Trophoblast cell (in vitro differentiated cells and primary cell): ENCODE results near the gene PCDH18.

Experiments
- DNase-seq, 2 donors: peaks; one replicate each; pipeline ENCODE4 v3.0.0-alpha.2; 2016
- H2AFZ ChIP-seq: 2 replicates; pipeline ENCODE4 v1.6.1; 2013; ENCODE audit warnings: low read length, moderate library complexity, mild to moderate bottlenecking; ENCODE audit not compliant: insufficient read depth, poor library complexity
- H2AK5ac ChIP-seq: 2 replicates; pipeline ENCODE4 v1.6.1; 2013; ENCODE audit warnings: mild to moderate bottlenecking, low read length
- H2BK120ac ChIP-seq: 2 replicates; pipeline ENCODE4 v1.6.1; 2013; ENCODE audit warnings: low read length, mild to moderate bottlenecking, moderate library complexity; ENCODE audit not compliant: insufficient read depth, poor library complexity
- H2BK12ac ChIP-seq: 2 replicates; pipeline ENCODE4 v1.6.1; 2013; ENCODE audit warnings: mild to moderate bottlenecking, low read length, moderate library complexity
- H2BK5ac ChIP-seq: 2 replicates; pipeline ENCODE4 v1.6.1; 2013; ENCODE audit warnings: low read length, low read depth, moderate library complexity, mild to moderate bottlenecking; ENCODE audit not compliant: poor library complexity
- H3K14ac ChIP-seq: 2 replicates; pipeline ENCODE4 v1.6.1; 2013; ENCODE audit warnings: mild to moderate bottlenecking, low read length
- H3K18ac ChIP-seq: 2 replicates; pipeline ENCODE4 v1.6.1; 2013; ENCODE audit warnings: mild to moderate bottlenecking, low read length
- H3K23ac ChIP-seq: 2 replicates; pipeline ENCODE4 v1.6.1; 2013; ENCODE audit warnings: low read length
- H3K27ac ChIP-seq: 2 replicates; pipeline ENCODE4 v1.5.1; 2013; ENCODE audit warnings: low read depth, mild to moderate bottlenecking, inconsistent platforms, low read length, moderate library complexity
- H3K27me3 ChIP-seq: 2 replicates; pipeline ENCODE4 v1.6.1; 2013; ENCODE audit warnings: inconsistent platforms, mild to moderate bottlenecking, low read length, moderate library complexity; ENCODE audit not compliant: insufficient read depth
- H3K36me3 ChIP-seq, 2 experiments: 1 replicate in 1 of 2; 2 replicates in 1 of 2; pipeline ENCODE4 v1.6.1; 2013; ENCODE audit warnings: low read length in 2 of 2, mild to moderate bottlenecking in 2 of 2, moderate library complexity in 1 of 2; ENCODE audit not compliant: insufficient read depth in 2 of 2, control insufficient read depth in 1 of 2
- H3K4ac ChIP-seq: 2 replicates; pipeline ENCODE4 v1.6.1; 2013; ENCODE audit warnings: low read depth, mild to moderate bottlenecking, low read length, moderate library complexity
- H3K4me1 ChIP-seq, 2 experiments: 1 replicate in 1 of 2; 2 replicates in 1 of 2; pipeline ENCODE4 v1.6.1; 2013; ENCODE audit warnings: low read length in 2 of 2, mild to moderate bottlenecking in 2 of 2, moderate library complexity in 1 of 2; ENCODE audit not compliant: insufficient read depth in 2 of 2, control insufficient read depth in 1 of 2
- H3K4me2 ChIP-seq: 2 replicates; pipeline ENCODE4 v1.6.1; 2013; ENCODE audit warnings: inconsistent platforms, mild to moderate bottlenecking, low read length, moderate library complexity
- H3K4me3 ChIP-seq: 2 replicates; pipeline ENCODE4 v1.5.1; 2013; ENCODE audit warnings: mild to moderate bottlenecking, low read depth, low read length, inconsistent platforms
- H3K79me1 ChIP-seq: one replicate; pipeline ENCODE4 v1.6.1; 2013; ENCODE audit warnings: low read length
- H3K79me2 ChIP-seq: 2 replicates; pipeline ENCODE4 v1.6.1; 2013; ENCODE audit warnings: low read length, mild to moderate bottlenecking; ENCODE audit not compliant: control insufficient read depth, insufficient read depth, poor library complexity
- H3K9ac ChIP-seq: 2 replicates; pipeline ENCODE4 v1.6.1; 2013; ENCODE audit warnings: mild to moderate bottlenecking, low read length
- H3K9me3 ChIP-seq: 2 replicates; pipeline ENCODE4 v1.6.1; 2013; ENCODE audit warnings: low read depth, mild to moderate bottlenecking, control low read depth, inconsistent platforms, low read length; ENCODE audit not compliant: insufficient read depth
- H4K12ac ChIP-seq: 2 replicates; pipeline ENCODE4 v1.6.1; 2013; ENCODE audit warnings: low read depth, mild to moderate bottlenecking, low read length, moderate library complexity
- H4K8ac ChIP-seq: 2 replicates; pipeline ENCODE4 v1.6.1; 2013; ENCODE audit warnings: low read depth, mild to moderate bottlenecking, low read length, moderate library complexity
- H4K91ac ChIP-seq: one replicate; pipeline ENCODE4 v1.6.1; 2013; ENCODE audit warnings: low read depth, mild to moderate bottlenecking, low read length, moderate library complexity
- WGBS: extraction: QIAGEN DNeasy Blood & Tissue Kit; methylation state at CpG from one replicate; pipeline ENCODE4 v1.1.7; 2013; ENCODE audit warnings: missing lambda C conversion rate; ENCODE audit not compliant: insufficient read length, insufficient coverage; ENCODE audit errors: extremely low coverage; 5-methylcytosine and 5-hydroxymethylcytosine counted together

Gene PCDH18

DNA sequence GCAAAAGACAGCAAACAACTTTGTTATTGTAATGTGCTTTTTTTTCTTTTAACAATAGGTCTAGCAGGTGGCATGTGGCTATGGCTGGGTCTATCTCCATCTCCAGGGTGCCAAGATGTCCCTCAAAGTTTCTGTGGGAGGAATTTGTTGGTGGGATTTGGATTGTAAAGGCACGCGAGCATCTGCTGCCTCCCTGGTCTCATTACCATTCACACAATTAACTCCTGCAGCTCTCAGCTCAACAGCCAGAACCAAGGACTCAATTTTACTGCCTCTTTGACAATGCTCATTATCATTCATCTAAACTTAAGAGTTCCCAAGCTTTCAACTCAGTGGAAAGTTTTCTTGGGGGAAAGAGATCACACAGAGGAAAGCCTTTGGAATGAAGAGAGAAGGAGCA, 10.9 kb upstream of the PCDH18 start:
- Histone ChIP-seq H3K79me1 (no peaks in the 10 kb centered on the region), H2BK5ac (no peak overlapping the region), H3K9me3 (no peaks in the 10 kb centered on the region), H2AK5ac (no peak overlapping the region), H2BK120ac (no peak overlapping the region), H4K12ac (no peak overlapping the region), H4K8ac (no peak overlapping the region), H3K23ac (no peak overlapping the region), H3K4me2 (no peak overlapping the region), H2AFZ (no peak overlapping the region), H3K79me2 (no peaks in the 10 kb centered on the region), H3K4me3 (no peak overlapping the region), H3K36me3 (no peaks in the 10 kb centered on the region), H2BK12ac (no peak overlapping the region), H3K27me3 (no peaks in the 10 kb centered on the region), H4K91ac (no peak overlapping the region), H3K27ac (no peak overlapping the region), H3K4ac (no peak overlapping the region), H3K14ac (no peak overlapping the region), H3K18ac (no peak overlapping the region), H3K9ac (no peak overlapping the region), H3K4me1 (no peaks in the 10 kb centered on the region)
- WGBS, result no CpG with 5 or more reads among the region's 2 CpGs
- DNase-seq, result no peak

DNA sequence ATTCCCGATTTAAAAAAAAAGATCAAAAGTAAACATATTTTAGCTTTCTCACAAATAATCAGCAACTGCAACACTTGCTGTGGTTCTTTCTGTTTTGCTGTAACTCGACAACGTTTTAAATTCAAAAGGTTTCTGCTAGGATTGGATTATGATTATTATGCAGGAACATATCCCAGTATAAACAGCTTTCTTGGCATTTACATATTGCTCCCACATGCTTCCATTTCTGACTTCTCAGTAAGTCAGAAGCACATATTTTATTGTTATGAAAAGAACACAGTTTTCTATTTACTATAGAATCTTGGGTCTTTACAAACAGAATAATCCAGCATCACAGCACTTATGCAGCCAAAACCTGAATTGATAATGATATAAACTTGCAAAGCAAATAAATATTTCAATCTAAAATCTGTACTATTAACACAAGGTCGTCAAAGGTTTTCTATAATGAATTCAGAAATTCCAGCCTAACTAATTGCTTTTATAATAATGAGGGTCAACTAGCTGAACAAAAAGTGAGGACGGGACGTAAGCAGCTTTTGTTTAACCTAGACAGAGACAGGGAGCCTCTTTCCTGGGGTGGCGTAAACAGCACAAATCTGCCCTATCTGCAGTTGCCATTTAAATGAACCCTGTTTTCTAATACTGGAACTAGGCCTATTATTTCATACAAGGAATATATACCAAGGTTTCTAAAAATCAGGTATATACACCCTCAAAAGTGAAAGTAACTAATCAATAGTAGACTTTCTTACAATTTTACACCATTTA, 9.8 kb upstream of the PCDH18 start:
- Histone ChIP-seq H3K79me1 (no peaks in the 10 kb centered on the region), H3K18ac (no peak overlapping the region)

DNA sequence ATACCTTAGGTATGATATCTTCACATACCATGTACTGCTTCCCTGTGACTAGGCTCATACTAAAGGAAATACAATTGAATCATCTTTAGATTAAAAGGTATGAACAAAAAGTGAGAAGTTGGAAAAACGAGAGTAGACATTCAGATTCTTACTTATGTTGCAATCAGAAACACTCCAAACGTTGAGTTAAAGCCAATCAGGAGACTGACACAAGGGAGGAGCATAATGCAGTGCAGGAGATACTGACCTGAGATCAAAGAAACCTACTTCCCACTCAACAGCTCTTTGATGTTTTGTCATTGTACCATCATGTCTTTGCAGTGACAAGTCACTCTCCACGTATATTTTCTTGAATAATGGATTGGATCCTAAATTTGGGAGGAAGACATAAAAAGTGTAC, 8.9 kb upstream of the PCDH18 start:
- H3K79me1 ChIP-seq, result no peaks in the 10 kb centered on the region
- peaks cover 0 to 2% of the 10 kb centered on the region in 2 experiments for H3K36me3 ChIP-seq
- H3K14ac ChIP-seq, result no peak overlapping the region
- H3K4me3 ChIP-seq, result no peak overlapping the region
- DNase-seq, result no peak
- peaks cover 2% of the 10 kb centered on the region in 2 experiments for H3K4me1 ChIP-seq
- no peak overlapping the region for H2BK12ac ChIP-seq
- WGBS, result no CpG with 5 or more reads among the region's 3 CpGs
- H2BK120ac ChIP-seq, result no peak overlapping the region
- H3K18ac ChIP-seq, result no peak overlapping the region
- H3K4ac ChIP-seq, result no peak overlapping the region
- no peak overlapping the region for H3K27ac ChIP-seq
- no peaks in the 10 kb centered on the region for H3K79me2 ChIP-seq
- no peak overlapping the region for H2AFZ ChIP-seq
- no peak overlapping the region for H2AK5ac ChIP-seq
- H3K9me3 ChIP-seq, result no peaks in the 10 kb centered on the region
- no peaks in the 10 kb centered on the region for H3K27me3 ChIP-seq
- H4K12ac ChIP-seq, result no peak overlapping the region
- H3K9ac ChIP-seq, result no peak overlapping the region
- H2BK5ac ChIP-seq, result no peak overlapping the region
- H4K8ac ChIP-seq, result no peak overlapping the region
- H4K91ac ChIP-seq, result no peak overlapping the region
- H3K23ac ChIP-seq, result no peak overlapping the region
- no peak overlapping the region for H3K4me2 ChIP-seq

More for the DNA sequence above, 9.8 kb upstream of the PCDH18 start:
- Histone ChIP-seq H3K27me3 (no peaks in the 10 kb centered on the region), H3K79me2 (no peaks in the 10 kb centered on the region), H3K4ac (no peak overlapping the region), H2BK12ac (no peak overlapping the region), H3K9ac (no peak overlapping the region), H3K4me1 (no peaks in the 10 kb centered on the region), H4K91ac (no peak overlapping the region), H2BK5ac (no peak overlapping the region), H3K23ac (no peak overlapping the region), H3K14ac (no peak overlapping the region), H3K9me3 (no peaks in the 10 kb centered on the region), H4K12ac (no peak overlapping the region), H3K27ac (no peak overlapping the region), H3K36me3 (no peaks in the 10 kb centered on the region), H3K4me2 (no peak overlapping the region), H4K8ac (no peak overlapping the region), H2AK5ac (no peak overlapping the region), H2AFZ (no peak overlapping the region), H2BK120ac (no peak overlapping the region), H3K4me3 (no peak overlapping the region)
- no CpG with 5 or more reads among the region's 7 CpGs for WGBS
- no peak for DNase-seq

DNA sequence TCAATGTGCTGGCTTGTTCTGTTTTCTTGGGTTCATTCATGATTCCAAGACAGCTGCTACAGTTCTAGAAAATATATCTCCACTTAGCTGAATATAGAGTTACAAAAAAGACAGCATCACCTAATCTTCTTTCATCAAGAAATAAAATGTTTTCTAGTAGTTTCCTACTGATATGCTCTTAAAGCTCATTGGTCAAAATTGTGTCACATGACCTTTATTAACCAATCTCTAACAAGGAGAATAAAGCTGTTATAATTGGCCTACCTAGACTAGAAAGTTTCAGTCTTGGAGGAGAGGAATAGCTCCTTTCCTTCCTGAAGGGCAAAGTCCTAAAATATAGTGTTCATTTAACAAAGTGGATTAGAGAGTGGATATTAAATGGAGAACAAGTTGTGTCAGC, 8.1 kb upstream of the PCDH18 start:
- no peaks in the 10 kb centered on the region for H3K27me3 ChIP-seq
- H3K4me1 ChIP-seq, result peaks cover 2% of the 10 kb centered on the region in 2 experiments
- no peaks in the 10 kb centered on the region for H3K79me1 ChIP-seq
- no peak overlapping the region for H2BK12ac ChIP-seq
- no peak overlapping the region for H4K8ac ChIP-seq
- no peak overlapping the region for H2AK5ac ChIP-seq
- peaks cover 0 to 2% of the 10 kb centered on the region in 2 experiments for H3K36me3 ChIP-seq
- no peak overlapping the region for H2BK120ac ChIP-seq
- H3K9ac ChIP-seq, result no peak overlapping the region
- no peaks in the 10 kb centered on the region for H3K79me2 ChIP-seq
- no peak overlapping the region for H3K18ac ChIP-seq
- H3K27ac ChIP-seq, result no peak overlapping the region
- no peak overlapping the region for H2AFZ ChIP-seq
- no peak for DNase-seq
- no peak overlapping the region for H4K12ac ChIP-seq
- no peak overlapping the region for H3K14ac ChIP-seq
- no peak overlapping the region for H3K4ac ChIP-seq
- no peak overlapping the region for H3K4me2 ChIP-seq
- H3K23ac ChIP-seq, result no peak overlapping the region
- H3K4me3 ChIP-seq, result no peak overlapping the region
- H4K91ac ChIP-seq, result no peak overlapping the region
- H2BK5ac ChIP-seq, result no peak overlapping the region
- no peaks in the 10 kb centered on the region for H3K9me3 ChIP-seq
